ENCODE results near the gene ROR2. TPM values are rescaled to one million over a fixed set of nuclear protein-coding genes. Genes with fewer than 3 reads are reported as not detected.

Gene ROR2
- polyA plus RNA-seq, 3 donors = not detected

GRCh38 chr9:91629718-91630117 lies 320.3 kb downstream of the ROR2 start:
- H3K27ac ChIP-seq (ENCODE audit: low read depth in 1 of 2, low read length in 2 of 2) = no peak overlapping the region
- no peak overlapping the region for H2AFZ ChIP-seq (ENCODE audit: insufficient read depth, low read depth, low read length, poor library complexity, severe bottlenecking)
- no peaks in the 10 kb centered on the region for H3K4me1 ChIP-seq (ENCODE audit: control insufficient read depth in 1 of 2, insufficient read depth in 2 of 2, low read length in 2 of 2)
- no peak for TF ChIP-seq CTCF (IDR thresholded peaks at IDR 0.05)
- H3K4me3 ChIP-seq (replicated peaks in 1 of 3; ENCODE audit: low read depth in 2 of 3, low read length in 3 of 3) = no peak overlapping the region
- H3K36me3 Mint-ChIP-seq = no peaks in the 10 kb centered on the region
- no peak for DNase-seq
- H3K36me3 ChIP-seq (replicated peaks in 1 of 2; ENCODE audit: control insufficient read depth in 1 of 2, insufficient read depth in 2 of 2, low read length in 2 of 2) = no peaks in the 10 kb centered on the region
- no peak overlapping the region for H3K4me2 ChIP-seq (replicated peaks; ENCODE audit: extremely low read depth, low read length, poor library complexity, severe bottlenecking)
- no peaks in the 10 kb centered on the region for H3K4me1 Mint-ChIP-seq
- no peaks in the 10 kb centered on the region for H3K27me3 ChIP-seq (ENCODE audit: control insufficient read depth in 2 of 2, insufficient read depth in 2 of 2, low read length in 2 of 2)
- intact Hi-C loops (cut with micrococcal nuclease) = no loop called here
- H4K20me1 ChIP-seq (ENCODE audit: insufficient read depth, low read length) = no peaks in the 10 kb centered on the region
- H3K9ac ChIP-seq (ENCODE audit: insufficient read depth, low read length, poor library complexity, severe bottlenecking) = no peak overlapping the region
- H3K4me3 Mint-ChIP-seq = no peak overlapping the region
- peaks cover 5 to 8% (median 6%) of the 10 kb centered on the region in 3 donors for H3K27me3 Mint-ChIP-seq (ENCODE audit: low read depth in 3 of 3)
- H3K79me2 ChIP-seq (ENCODE audit: insufficient read depth, low read length) = no peaks in the 10 kb centered on the region
- H3K9me3 Mint-ChIP-seq = peaks cover 6 to 14% (median 10%) of the 10 kb centered on the region in 7 donors
- no peak overlapping the region for H3K27ac Mint-ChIP-seq
- no peaks in the 10 kb centered on the region for H3K9me3 ChIP-seq (replicated peaks in 1 of 2; ENCODE audit: control insufficient read depth in 1 of 2, insufficient read depth in 1 of 2, low read length in 2 of 2)

- Mint-ChIP-seq H3K4me1 (no peaks in the 10 kb centered on the region), H3K27ac (no peak overlapping the region), H3K36me3 (no peaks in the 10 kb centered on the region), H3K9me3 (peaks cover 6 to 13% (median 10%) of the 10 kb centered on the region in 7 donors), H3K27me3 (ENCODE audit: low read depth in 3 of 3) (peaks cover 6 to 9% (median 7%) of the 10 kb centered on the region in 3 donors), H3K4me3 (no peak overlapping the region)
- no peaks in the 10 kb centered on the region for H3K79me2 ChIP-seq (ENCODE audit: insufficient read depth, low read length)
- no peaks in the 10 kb centered on the region for H3K27me3 ChIP-seq (ENCODE audit: control insufficient read depth in 2 of 2, insufficient read depth in 2 of 2, low read length in 2 of 2)
- no peaks in the 10 kb centered on the region for H3K36me3 ChIP-seq (replicated peaks in 1 of 2; ENCODE audit: control insufficient read depth in 1 of 2, insufficient read depth in 2 of 2, low read length in 2 of 2)
- no CpG with 5 or more reads among the region's 1 CpG for WGBS (ENCODE audit: insufficient coverage)
- DNase-seq = no peak
- no peak overlapping the region for H3K27ac ChIP-seq (ENCODE audit: low read depth in 1 of 2, low read length in 2 of 2)
- H3K4me3 ChIP-seq (replicated peaks in 1 of 3; ENCODE audit: low read depth in 2 of 3, low read length in 3 of 3) = no peak overlapping the region
- intact Hi-C loops (cut with micrococcal nuclease) = no loop called here
- H3K4me2 ChIP-seq (replicated peaks; ENCODE audit: extremely low read depth, low read length, poor library complexity, severe bottlenecking) = no peak overlapping the region
- H4K20me1 ChIP-seq (ENCODE audit: insufficient read depth, low read length) = no peaks in the 10 kb centered on the region
- no peaks in the 10 kb centered on the region for H3K9me3 ChIP-seq (replicated peaks in 1 of 2; ENCODE audit: control insufficient read depth in 1 of 2, insufficient read depth in 1 of 2, low read length in 2 of 2)
- TF ChIP-seq CTCF (IDR thresholded peaks at IDR 0.05) = no peak
- no peak overlapping the region for H3K9ac ChIP-seq (ENCODE audit: insufficient read depth, low read length, poor library complexity, severe bottlenecking)
- H3K4me1 ChIP-seq (ENCODE audit: control insufficient read depth in 1 of 2, insufficient read depth in 2 of 2, low read length in 2 of 2) = no peaks in the 10 kb centered on the region
- H2AFZ ChIP-seq (ENCODE audit: insufficient read depth, low read depth, low read length, poor library complexity, severe bottlenecking) = no peak overlapping the region
Measured at GRCh38 chr9:91628892-91629291, 321.1 kb downstream of the ROR2 start.
